GM12873 (cell line): ENCODE results near the gene GIPC2.

Experiments used
- CTCF ChIP-seq: IDR thresholded peaks from 2 replicates; pipeline ENCODE4 v1.5.1; 2012; ENCODE audit warnings: low read depth, mild to moderate bottlenecking, moderate library complexity, low read length, control low read depth; ENCODE audit not compliant: insufficient read depth; ENCODE audit errors: missing control alignments

GIPC2 gene

GRCh38 chr1:78049396-78049795, 3.6 kb downstream of the GIPC2 start:
- TF ChIP-seq CTCF, result no peak

GRCh38 chr1:78051005-78051404, 5.2 kb downstream of the GIPC2 start:
- no peak for TF ChIP-seq CTCF

GRCh38 chr1:78052685-78053405, 7.1 kb downstream of the GIPC2 start:
- no peak for TF ChIP-seq CTCF

GRCh38 chr1:78053498-78053897, 7.7 kb downstream of the GIPC2 start:
- TF ChIP-seq CTCF, result no peak

- TF ChIP-seq CTCF, result no peak
These were observed 8.8 kb downstream of the GIPC2 start for GRCh38 chr1:78054559-78054958.

GRCh38 chr1:78054972-78055371, 9.2 kb downstream of the GIPC2 start:
- TF ChIP-seq CTCF, result no peak

- TF ChIP-seq CTCF, result no peak
These were observed 9.9 kb downstream of the GIPC2 start for GRCh38 chr1:78055565-78056132.
